Activated B cell treated with CpG ODN at 0.5 μM for 24 hours (primary cell): ENCODE measurements around the gene ITPKA. TPM values are rescaled to one million over a fixed set of nuclear protein-coding genes. Genes with fewer than 3 reads are reported as not detected.

Experiments used
- ATAC-seq: fragments of 200-7000 bp; cut with Tn5 transposase; one replicate; pipeline ENCODE4 v1.10.0; 2021; ENCODE audit warnings: low read depth, mild to moderate bottlenecking, moderate library complexity
- CTCF ChIA-PET: fragments of 350-600 bp; sonication (Branson Sonifier 250); formaldehyde crosslinking; loops from one replicate; lab custom pipeline; 2021; ENCODE audit warnings: antibody characterized with exemption; lab: Charles Lee
- POLR2A ChIA-PET: fragments of 350-600 bp; sonication (Branson Sonifier 250); formaldehyde crosslinking; loops from one replicate; lab custom pipeline; 2021; ENCODE audit warnings: antibody characterized with exemption; lab: Charles Lee
- DNase-seq: peaks from one replicate; pipeline ENCODE4 v3.0.0; 2022
- H3K27ac Mint-ChIP-seq: one replicate; pipeline ENCODE4 v1.8.0; 2020; ENCODE audit warnings: mixed read lengths
- H3K27me3 Mint-ChIP-seq: one replicate; pipeline ENCODE4 v1.8.0; 2021; ENCODE audit warnings: mixed read lengths
- H3K36me3 Mint-ChIP-seq: one replicate; pipeline ENCODE4 v1.8.0; 2021; ENCODE audit warnings: low read depth, mixed read lengths
- H3K4me1 Mint-ChIP-seq: one replicate; pipeline ENCODE4 v1.8.0; 2021; ENCODE audit warnings: mixed read lengths
- H3K4me3 Mint-ChIP-seq: one replicate; pipeline ENCODE4 v1.8.0; 2020; ENCODE audit warnings: mild to moderate bottlenecking, mixed read lengths
- H3K9me3 Mint-ChIP-seq: one replicate; pipeline ENCODE4 v1.8.0; 2020; ENCODE audit warnings: mixed read lengths
- CTCF ChIP-seq: fragments of 200-600 bp; IDR thresholded peaks from one replicate; pipeline ENCODE4 v1.8.0; 2022; ENCODE audit warnings: antibody characterized with exemption, mild to moderate bottlenecking
- intact Hi-C: fragments of 100-400 bp; cut with micrococcal nuclease; formaldehyde crosslinking; loops from one replicate; pipeline ENCODE4 v1.15.1; 2024
- total RNA-seq: library from RNA; stranded (reverse); gene quantifications from 2 replicates; pipeline ENCODE4 v1.2.3, GENCODE V29; 2022

Gene ITPKA
- total RNA-seq, 1 donor from 2014 or later, result 0.18 TPM

GRCh38 chr15:41502795-41503668 is 9.4 kb downstream of the ITPKA start:
- ATAC-seq, result peak; percentile 2
- peaks cover 20% of the 10 kb centered on the region for H3K27me3 Mint-ChIP-seq

GRCh38 chr15:41503669-41504010 is 10.0 kb downstream of the ITPKA start:
- ChIA-PET CTCF (no interaction called here), POLR2A (no interaction called here)
- no peak for DNase-seq
- ATAC-seq, result no peak
- no peak for TF ChIP-seq CTCF
- Mint-ChIP-seq H3K36me3 (no peaks in the 10 kb centered on the region), H3K4me1 (peaks cover 37% of the 10 kb centered on the region), H3K9me3 (no peaks in the 10 kb centered on the region), H3K4me3 (peak overlapping the region; percentile 6), H3K27me3 (peaks cover 17% of the 10 kb centered on the region), H3K27ac (no peak overlapping the region)
- intact Hi-C loops, result loop anchor here (2.0 kb wide), 1 partner anchor 171 kb away; the partner anchor contains the start of genes NUSAP1 and OIP5

More at GRCh38 chr15:41502795-41503668, 9.4 kb downstream of the ITPKA start:
- ChIA-PET CTCF (no interaction called here), POLR2A (no interaction called here)
- no peak for TF ChIP-seq CTCF
- Mint-ChIP-seq H3K27ac (no peak overlapping the region), H3K4me1 (peaks cover 38% of the 10 kb centered on the region), H3K36me3 (no peaks in the 10 kb centered on the region), H3K4me3 (peak overlapping the region; percentile 81), H3K9me3 (no peaks in the 10 kb centered on the region)
- intact Hi-C loops, result loop anchor here (1.0 to 2.0 kb wide), 3 partner anchors 10 to 170 kb away; partner anchors contain the start of genes ITPKA, LTK, NUSAP1 and OIP5
- DNase-seq, result no peak

GRCh38 chr15:41504751-41505492 is 11.2 kb downstream of the ITPKA start:
- no peaks in the 10 kb centered on the region for H3K9me3 Mint-ChIP-seq
- no peak for TF ChIP-seq CTCF
- no peak overlapping the region for H3K4me3 Mint-ChIP-seq
- intact Hi-C loops, result no loop called here
- DNase-seq (no peak), ATAC-seq (no peak)
- no peak overlapping the region for H3K27ac Mint-ChIP-seq
- peaks cover 27% of the 10 kb centered on the region for H3K4me1 Mint-ChIP-seq
- no peaks in the 10 kb centered on the region for H3K36me3 Mint-ChIP-seq
- peaks cover 8% of the 10 kb centered on the region for H3K27me3 Mint-ChIP-seq
- ChIA-PET POLR2A (no interaction called here), CTCF (no interaction called here)

GRCh38 chr15:41505776-41506175 is 12.1 kb downstream of the ITPKA start:
- no peak for DNase-seq
- ChIA-PET POLR2A (interaction anchor here (0.6 kb wide), 2 partner anchors 29 to 48 kb away, joined by 3 to 7 read pairs; no protein-coding TSS in a partner anchor), CTCF (no interaction called here)
- no peak for TF ChIP-seq CTCF
- ATAC-seq, result no peak
- Mint-ChIP-seq H3K27ac (no peak overlapping the region), H3K9me3 (no peaks in the 10 kb centered on the region), H3K4me1 (peaks cover 24% of the 10 kb centered on the region), H3K36me3 (no peaks in the 10 kb centered on the region), H3K4me3 (no peak overlapping the region), H3K27me3 (peaks cover 6% of the 10 kb centered on the region)
- intact Hi-C loops, result no loop called here
